SU-DHL-6 (cell line): ENCODE measurements around the gene MTREX.

Source experiments
- H2AFZ ChIP-seq: fragments of 200-600 bp; sonication (generic); 2 replicates; pipeline ENCODE4 v1.6.1; 2014; ENCODE audit warnings: low read depth, mild to moderate bottlenecking, moderate library complexity, mixed read lengths, antibody characterized with exemption, low read length; ENCODE audit not compliant: severe bottlenecking
- H3F3A ChIP-seq: fragments of 200-600 bp; shearing (Covaris generic); 2 replicates; pipeline ENCODE4 v1.6.0; 2016; ENCODE audit warnings: antibody characterized with exemption, mild to moderate bottlenecking; ENCODE audit not compliant: insufficient read depth
- H3K27ac ChIP-seq: fragments of 200-600 bp; sonication (generic); 2 replicates; pipeline ENCODE4 v1.5.1; 2016; ENCODE audit warnings: low read depth, mild to moderate bottlenecking, low read length, moderate library complexity, mixed read lengths
- H3K27me3 ChIP-seq: fragments of 200-600 bp; sonication (generic), shearing (Covaris generic); 2 replicates; pipeline ENCODE4 v1.6.0; 2014; ENCODE audit warnings: mild to moderate bottlenecking, low read length
- H3K36me3 ChIP-seq: fragments of 200-600 bp; sonication (generic); 2 replicates; pipeline ENCODE4 v1.6.1; 2014; ENCODE audit warnings: mild to moderate bottlenecking, low read length, mixed read lengths
- H3K4me2 ChIP-seq: fragments of 300-600, 200-600 bp; shearing (Covaris generic), sonication (generic); 2 replicates; pipeline ENCODE4 v1.6.0; 2014; ENCODE audit warnings: low read length, low read depth, mild to moderate bottlenecking; ENCODE audit not compliant: poor library complexity, severe bottlenecking
- H3K4me3 ChIP-seq: fragments of 200-600 bp; sonication (generic); 2 replicates; pipeline ENCODE4 v1.5.1; 2014; ENCODE audit warnings: antibody characterized with exemption, low read length, mild to moderate bottlenecking, mixed read lengths; ENCODE audit not compliant: insufficient read depth, poor library complexity, severe bottlenecking
- H3K79me2 ChIP-seq: fragments of 200-600 bp; sonication (generic); 2 replicates; pipeline ENCODE4 v1.6.1; 2014; ENCODE audit warnings: mild to moderate bottlenecking, low read length, moderate library complexity; ENCODE audit not compliant: insufficient read depth
- H3K9ac ChIP-seq: fragments of 200-600 bp; sonication (generic); 2 replicates; pipeline ENCODE4 v1.7.0; 2014; ENCODE audit warnings: mild to moderate bottlenecking, low read length
- H3K9me2 ChIP-seq: fragments of 200-600 bp; sonication (generic); replicated peaks from 2 replicates; pipeline ENCODE4 v1.6.1; 2014; ENCODE audit warnings: low read length; ENCODE audit not compliant: insufficient read depth
- H3K9me3 ChIP-seq: fragments of 200-600 bp; sonication (generic); 2 replicates; pipeline ENCODE4 v1.6.1; 2014; ENCODE audit warnings: low read length, mixed read lengths; ENCODE audit not compliant: insufficient read depth
- H4K20me1 ChIP-seq: fragments of 200-600 bp; sonication (generic); 2 replicates; pipeline ENCODE4 v1.6.1; 2014; ENCODE audit warnings: low read depth, mild to moderate bottlenecking, antibody characterized with exemption, low read length, moderate library complexity, mixed read lengths
- CTCF ChIP-seq: fragments of 200-600 bp; sonication (generic); IDR thresholded peaks from one replicate; pipeline ENCODE4 v1.5.1; 2017; ENCODE audit warnings: antibody characterized with exemption, mild to moderate bottlenecking, low read length, moderate library complexity; ENCODE audit not compliant: insufficient read depth, poor library complexity, severe bottlenecking
- EZH2phosphoT487 ChIP-seq: fragments of 200-600 bp; sonication (generic), shearing (Covaris generic); conservative IDR thresholded peaks from 2 replicates; pipeline ENCODE4 v1.6.1; 2018; ENCODE audit warnings: mild to moderate bottlenecking, antibody characterized with exemption, low read length, moderate library complexity, mixed read lengths

The MTREX gene

GRCh38 chr5:55393501-55394175 lies 85.8 kb downstream of the MTREX start:
- Histone ChIP-seq H3K9me2 (no peaks in the 10 kb centered on the region), H3K36me3 (peaks cover 23% of the 10 kb centered on the region; the same call in 1 of the 2 replicates)
- no peak for TF ChIP-seq CTCF
- TF ChIP-seq EZH2phosphoT487 = no peak

DNA sequence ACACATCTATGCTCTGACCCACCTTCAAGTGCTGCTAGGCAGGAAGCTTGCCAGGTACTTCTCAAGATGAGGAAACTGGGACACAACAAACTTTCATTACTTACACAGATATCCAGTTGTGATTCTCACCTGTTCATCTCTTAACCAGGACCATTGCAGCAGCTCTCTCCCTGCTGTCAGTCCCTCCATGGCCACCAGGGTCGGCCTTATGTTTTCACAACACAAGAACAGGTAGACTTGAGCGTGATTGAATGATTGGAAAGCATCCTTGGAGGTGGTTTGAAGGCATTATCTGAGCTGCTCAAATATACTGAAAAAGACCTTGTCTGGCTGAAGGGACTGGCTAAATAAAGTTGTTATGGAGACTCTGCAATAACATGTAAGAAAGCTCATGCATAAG lies 94.4 kb downstream of the MTREX start:
- Histone ChIP-seq H3K9ac (no peak overlapping the region), H4K20me1 (no peaks in the 10 kb centered on the region), H3K4me2 (no peak overlapping the region), H3K4me3 (no peak overlapping the region), H3K27me3 (no peaks in the 10 kb centered on the region), H3K27ac (no peak overlapping the region), H3F3A (no peaks in the 10 kb centered on the region; the same call in 1 of the 2 replicates), H3K36me3 (peaks cover 58% of the 10 kb centered on the region), H3K9me3 (no peaks in the 10 kb centered on the region), H3K79me2 (no peaks in the 10 kb centered on the region), H2AFZ (no peak overlapping the region), H3K9me2 (no peaks in the 10 kb centered on the region)
- TF ChIP-seq CTCF = no peak
- TF ChIP-seq EZH2phosphoT487 = no peak

More at GRCh38 chr5:55393501-55394175, 85.8 kb downstream of the MTREX start:
- Histone ChIP-seq H3K4me2 (no peak overlapping the region), H2AFZ (no peak overlapping the region), H3K27me3 (no peaks in the 10 kb centered on the region), H3F3A (no peaks in the 10 kb centered on the region; the same call in 1 of the 2 replicates), H3K79me2 (no peaks in the 10 kb centered on the region), H3K9ac (no peak overlapping the region), H3K4me3 (no peak overlapping the region), H3K27ac (no peak overlapping the region), H3K9me3 (no peaks in the 10 kb centered on the region), H4K20me1 (no peaks in the 10 kb centered on the region)

GRCh38 chr5:55406292-55406691 lies 98.5 kb downstream of the MTREX start:
- no peak overlapping the region for H3K27ac ChIP-seq
- no peak overlapping the region for H2AFZ ChIP-seq
- peaks cover under 1% of the 10 kb centered on the region; the same call in 1 of the 2 replicates for H3F3A ChIP-seq
- H3K9me3 ChIP-seq = no peaks in the 10 kb centered on the region
- H3K9ac ChIP-seq = no peak overlapping the region
- H3K36me3 ChIP-seq = peaks cover 59% of the 10 kb centered on the region
- no peak overlapping the region for H3K4me3 ChIP-seq
- TF ChIP-seq CTCF = no peak
- TF ChIP-seq EZH2phosphoT487 = no peak
- H3K79me2 ChIP-seq = no peaks in the 10 kb centered on the region
- no peaks in the 10 kb centered on the region for H3K9me2 ChIP-seq
- H3K4me2 ChIP-seq = no peak overlapping the region
- H4K20me1 ChIP-seq = no peaks in the 10 kb centered on the region
- H3K27me3 ChIP-seq = no peaks in the 10 kb centered on the region
